HepG2 (cell line): ENCODE measurements around the gene CAPZB. TPM values are rescaled to one million over a fixed set of nuclear protein-coding genes. Genes with fewer than 3 reads are reported as not detected.

Experiments
- CREB1 ChIP-seq, 2 experiments: fragments of 450-650 bp in 1 of 2; IDR thresholded peaks; 2 replicates each; pipeline ENCODE4 v1.6.1; 2016 to 2017; ENCODE audit warnings: control low read depth in 1 of 2, mild to moderate bottlenecking in 1 of 2, missing compliant biosample characterization in 1 of 2, missing genetic modification characterization in 1 of 2
- MYC ChIP-seq: sonication (generic); formaldehyde crosslinking; IDR thresholded peaks from 2 replicates; pipeline ENCODE4 v1.9.0; 2021; ENCODE audit warnings: missing genetic modification reagents, borderline replicate concordance
- NPAS2 ChIP-seq: sonication (generic); formaldehyde crosslinking; IDR thresholded peaks from 2 replicates; pipeline ENCODE4 v1.8.0; 2022; ENCODE audit warnings: mild to moderate bottlenecking, missing genetic modification reagents, borderline replicate concordance
- SALL1 ChIP-seq: sonication (generic); formaldehyde crosslinking; IDR thresholded peaks from 2 replicates; pipeline ENCODE4 v1.8.0; 2022; ENCODE audit warnings: mild to moderate bottlenecking, missing genetic modification reagents
- TBX3 ChIP-seq: fragments of 450-650 bp; IDR thresholded peaks from 2 replicates; pipeline ENCODE4 v1.6.1; 2017; ENCODE audit warnings: antibody characterized with exemption, mild to moderate bottlenecking, inconsistent platforms, borderline replicate concordance
- ZBTB7B ChIP-seq: sonication (generic); formaldehyde crosslinking; IDR thresholded peaks from 2 replicates; pipeline ENCODE4 v1.4.0; 2020; ENCODE audit warnings: missing genetic modification reagents
- ZKSCAN8 ChIP-seq: IDR thresholded peaks from 2 replicates; pipeline ENCODE4 v1.6.1; 2016; ENCODE audit warnings: borderline replicate concordance, missing genetic modification reagents, missing compliant biosample characterization
- ZMYM4 ChIP-seq: sonication (generic); formaldehyde crosslinking; IDR thresholded peaks from 2 replicates; pipeline ENCODE4 v1.8.1; 2023; ENCODE audit warnings: mild to moderate bottlenecking, missing genetic modification reagents
- polyA plus RNA-seq, 8 experiments: library from polyadenylated mRNA; depleted of rRNA in 3 of 8; stranded (reverse) in 7 of 8; unstranded in 1 of 8; fragments of >200 nt; fragmentation: Illumina TruSeq in 4 of 8; extraction: Trizol in 4 of 8; gene quantifications; 2 replicates each; pipeline versions ENCODE4 v1.2.1 to v1.2.3, GENCODE V29; 2011 to 2016; ENCODE audit warnings: low read depth in 4 of 8, missing spikeins in 1 of 8, mixed read lengths in 1 of 8; ENCODE audit not compliant: insufficient read depth in 1 of 8
- total RNA-seq, 5 experiments: library from RNA; depleted of rRNA; stranded (reverse); fragments of >200 nt; fragmentation: Illumina TruSeq; extraction: Trizol; gene quantifications; 2 replicates each; pipeline ENCODE4 v1.2.3, GENCODE V29; 2016; ENCODE audit warnings: low read depth in 1 of 5
- TF ChIP-seq, protein P1 (sequence below): IDR thresholded peaks from 2 replicates; pipeline ENCODE4 v1.6.1; 2012; ENCODE audit warnings: low read length, improper control_type of control experiment
- TF ChIP-seq, protein P2 (sequence below): sonication (generic); formaldehyde crosslinking; IDR thresholded peaks from 2 replicates; pipeline ENCODE4 v1.5.1; 2020; ENCODE audit warnings: mild to moderate bottlenecking, missing genetic modification reagents, moderate library complexity
- TF ChIP-seq, protein P3 (sequence below): sonication (generic); IDR thresholded peaks from 2 replicates; pipeline ENCODE4 v1.6.1; 2016; ENCODE audit warnings: low read depth, borderline replicate concordance
- TF ChIP-seq, protein P4 (sequence below): sonication (generic); formaldehyde crosslinking; IDR thresholded peaks from 2 replicates; pipeline ENCODE4 v1.4.0; 2020; ENCODE audit warnings: mild to moderate bottlenecking, missing genetic modification reagents, borderline replicate concordance

CAPZB gene
- total and polyA plus RNA-seq, 2 of the 13 experiments (the other 11 are each of a cell fraction or from before 2014, with no cell fraction given) = 58.9 to 76.9 TPM

DNA sequence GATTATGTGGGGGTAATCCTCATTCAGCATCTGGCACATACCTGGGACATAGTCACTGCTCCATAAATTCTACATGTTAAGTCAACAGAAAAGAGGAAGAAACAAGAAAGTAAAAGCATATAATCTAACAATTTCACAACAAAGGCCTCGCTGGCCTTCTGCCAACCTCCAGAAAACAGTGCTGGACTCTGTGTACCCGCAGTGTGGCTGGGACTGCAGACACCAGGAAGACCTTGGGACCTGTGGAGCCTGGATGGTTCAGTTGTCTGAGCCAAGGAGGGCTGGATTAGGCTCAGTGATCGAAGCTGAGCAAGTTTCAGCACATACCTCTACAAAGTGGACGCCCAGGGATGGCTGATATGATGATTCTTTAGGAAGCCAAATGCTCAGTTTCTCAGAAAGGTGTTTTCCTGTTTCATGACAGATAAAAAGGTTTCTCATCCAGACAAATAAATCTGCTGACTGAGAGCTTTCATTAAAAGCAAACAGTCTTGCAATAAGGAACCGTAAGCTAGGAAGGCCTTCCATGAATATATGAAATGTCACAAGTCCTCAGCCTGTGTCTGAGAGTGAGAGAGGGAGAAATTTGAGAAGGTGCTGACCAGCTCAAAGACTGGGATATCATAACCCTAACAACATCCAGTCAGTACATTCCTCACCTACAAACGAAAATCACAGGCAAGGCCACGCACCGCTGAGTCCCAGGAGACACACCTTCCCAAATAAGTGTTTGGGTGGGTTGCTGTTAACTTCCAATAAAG is 48.4 kb downstream of the CAPZB start (continued):
- TF ChIP-seq CREB1 (IDR thresholded peaks at IDR 0.05) (no peak), CREB1 (CRISPR knock-in tag; IDR thresholded peaks at IDR 0.05) (peak; percentile 59; the same call in 1 of the 2 replicates), ZBTB7B (peak; percentile 66; the same call in 1 of the 2 replicates), NPAS2 (no peak), SALL1 (CRISPR knock-in tag) (peak; percentile 99), ZKSCAN8 (peak; percentile 81; the same call in 1 of the 2 replicates), ZMYM4 (peak; percentile 77), TBX3 (peak; percentile 15; the same call in 1 of the 2 replicates), MYC (CRISPR knock-in tag) (peak; percentile 29; the same call in 1 of the 2 replicates)
- TF ChIP-seq, protein P1, sequence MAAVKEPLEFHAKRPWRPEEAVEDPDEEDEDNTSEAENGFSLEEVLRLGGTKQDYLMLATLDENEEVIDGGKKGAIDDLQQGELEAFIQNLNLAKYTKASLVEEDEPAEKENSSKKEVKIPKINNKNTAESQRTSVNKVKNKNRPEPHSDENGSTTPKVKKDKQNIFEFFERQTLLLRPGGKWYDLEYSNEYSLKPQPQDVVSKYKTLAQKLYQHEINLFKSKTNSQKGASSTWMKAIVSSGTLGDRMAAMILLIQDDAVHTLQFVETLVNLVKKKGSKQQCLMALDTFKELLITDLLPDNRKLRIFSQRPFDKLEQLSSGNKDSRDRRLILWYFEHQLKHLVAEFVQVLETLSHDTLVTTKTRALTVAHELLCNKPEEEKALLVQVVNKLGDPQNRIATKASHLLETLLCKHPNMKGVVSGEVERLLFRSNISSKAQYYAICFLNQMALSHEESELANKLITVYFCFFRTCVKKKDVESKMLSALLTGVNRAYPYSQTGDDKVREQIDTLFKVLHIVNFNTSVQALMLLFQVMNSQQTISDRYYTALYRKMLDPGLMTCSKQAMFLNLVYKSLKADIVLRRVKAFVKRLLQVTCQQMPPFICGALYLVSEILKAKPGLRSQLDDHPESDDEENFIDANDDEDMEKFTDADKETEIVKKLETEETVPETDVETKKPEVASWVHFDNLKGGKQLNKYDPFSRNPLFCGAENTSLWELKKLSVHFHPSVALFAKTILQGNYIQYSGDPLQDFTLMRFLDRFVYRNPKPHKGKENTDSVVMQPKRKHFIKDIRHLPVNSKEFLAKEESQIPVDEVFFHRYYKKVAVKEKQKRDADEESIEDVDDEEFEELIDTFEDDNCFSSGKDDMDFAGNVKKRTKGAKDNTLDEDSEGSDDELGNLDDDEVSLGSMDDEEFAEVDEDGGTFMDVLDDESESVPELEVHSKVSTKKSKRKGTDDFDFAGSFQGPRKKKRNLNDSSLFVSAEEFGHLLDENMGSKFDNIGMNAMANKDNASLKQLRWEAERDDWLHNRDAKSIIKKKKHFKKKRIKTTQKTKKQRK = no peak
- TF ChIP-seq, protein P2, sequence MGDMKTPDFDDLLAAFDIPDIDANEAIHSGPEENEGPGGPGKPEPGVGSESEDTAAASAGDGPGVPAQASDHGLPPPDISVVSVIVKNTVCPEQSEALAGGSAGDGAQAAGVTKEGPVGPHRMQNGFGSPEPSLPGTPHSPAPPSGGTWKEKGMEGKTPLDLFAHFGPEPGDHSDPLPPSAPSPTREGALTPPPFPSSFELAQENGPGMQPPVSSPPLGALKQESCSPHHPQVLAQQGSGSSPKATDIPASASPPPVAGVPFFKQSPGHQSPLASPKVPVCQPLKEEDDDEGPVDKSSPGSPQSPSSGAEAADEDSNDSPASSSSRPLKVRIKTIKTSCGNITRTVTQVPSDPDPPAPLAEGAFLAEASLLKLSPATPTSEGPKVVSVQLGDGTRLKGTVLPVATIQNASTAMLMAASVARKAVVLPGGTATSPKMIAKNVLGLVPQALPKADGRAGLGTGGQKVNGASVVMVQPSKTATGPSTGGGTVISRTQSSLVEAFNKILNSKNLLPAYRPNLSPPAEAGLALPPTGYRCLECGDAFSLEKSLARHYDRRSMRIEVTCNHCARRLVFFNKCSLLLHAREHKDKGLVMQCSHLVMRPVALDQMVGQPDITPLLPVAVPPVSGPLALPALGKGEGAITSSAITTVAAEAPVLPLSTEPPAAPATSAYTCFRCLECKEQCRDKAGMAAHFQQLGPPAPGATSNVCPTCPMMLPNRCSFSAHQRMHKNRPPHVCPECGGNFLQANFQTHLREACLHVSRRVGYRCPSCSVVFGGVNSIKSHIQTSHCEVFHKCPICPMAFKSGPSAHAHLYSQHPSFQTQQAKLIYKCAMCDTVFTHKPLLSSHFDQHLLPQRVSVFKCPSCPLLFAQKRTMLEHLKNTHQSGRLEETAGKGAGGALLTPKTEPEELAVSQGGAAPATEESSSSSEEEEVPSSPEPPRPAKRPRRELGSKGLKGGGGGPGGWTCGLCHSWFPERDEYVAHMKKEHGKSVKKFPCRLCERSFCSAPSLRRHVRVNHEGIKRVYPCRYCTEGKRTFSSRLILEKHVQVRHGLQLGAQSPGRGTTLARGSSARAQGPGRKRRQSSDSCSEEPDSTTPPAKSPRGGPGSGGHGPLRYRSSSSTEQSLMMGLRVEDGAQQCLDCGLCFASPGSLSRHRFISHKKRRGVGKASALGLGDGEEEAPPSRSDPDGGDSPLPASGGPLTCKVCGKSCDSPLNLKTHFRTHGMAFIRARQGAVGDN (CRISPR knock-in tag) = peak; percentile 57
- TF ChIP-seq, protein P3, sequence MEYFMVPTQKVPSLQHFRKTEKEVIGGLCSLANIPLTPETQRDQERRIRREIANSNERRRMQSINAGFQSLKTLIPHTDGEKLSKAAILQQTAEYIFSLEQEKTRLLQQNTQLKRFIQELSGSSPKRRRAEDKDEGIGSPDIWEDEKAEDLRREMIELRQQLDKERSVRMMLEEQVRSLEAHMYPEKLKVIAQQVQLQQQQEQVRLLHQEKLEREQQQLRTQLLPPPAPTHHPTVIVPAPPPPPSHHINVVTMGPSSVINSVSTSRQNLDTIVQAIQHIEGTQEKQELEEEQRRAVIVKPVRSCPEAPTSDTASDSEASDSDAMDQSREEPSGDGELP = peak; percentile 44; the same call in 1 of the 2 replicates
- TF ChIP-seq, protein P4, sequence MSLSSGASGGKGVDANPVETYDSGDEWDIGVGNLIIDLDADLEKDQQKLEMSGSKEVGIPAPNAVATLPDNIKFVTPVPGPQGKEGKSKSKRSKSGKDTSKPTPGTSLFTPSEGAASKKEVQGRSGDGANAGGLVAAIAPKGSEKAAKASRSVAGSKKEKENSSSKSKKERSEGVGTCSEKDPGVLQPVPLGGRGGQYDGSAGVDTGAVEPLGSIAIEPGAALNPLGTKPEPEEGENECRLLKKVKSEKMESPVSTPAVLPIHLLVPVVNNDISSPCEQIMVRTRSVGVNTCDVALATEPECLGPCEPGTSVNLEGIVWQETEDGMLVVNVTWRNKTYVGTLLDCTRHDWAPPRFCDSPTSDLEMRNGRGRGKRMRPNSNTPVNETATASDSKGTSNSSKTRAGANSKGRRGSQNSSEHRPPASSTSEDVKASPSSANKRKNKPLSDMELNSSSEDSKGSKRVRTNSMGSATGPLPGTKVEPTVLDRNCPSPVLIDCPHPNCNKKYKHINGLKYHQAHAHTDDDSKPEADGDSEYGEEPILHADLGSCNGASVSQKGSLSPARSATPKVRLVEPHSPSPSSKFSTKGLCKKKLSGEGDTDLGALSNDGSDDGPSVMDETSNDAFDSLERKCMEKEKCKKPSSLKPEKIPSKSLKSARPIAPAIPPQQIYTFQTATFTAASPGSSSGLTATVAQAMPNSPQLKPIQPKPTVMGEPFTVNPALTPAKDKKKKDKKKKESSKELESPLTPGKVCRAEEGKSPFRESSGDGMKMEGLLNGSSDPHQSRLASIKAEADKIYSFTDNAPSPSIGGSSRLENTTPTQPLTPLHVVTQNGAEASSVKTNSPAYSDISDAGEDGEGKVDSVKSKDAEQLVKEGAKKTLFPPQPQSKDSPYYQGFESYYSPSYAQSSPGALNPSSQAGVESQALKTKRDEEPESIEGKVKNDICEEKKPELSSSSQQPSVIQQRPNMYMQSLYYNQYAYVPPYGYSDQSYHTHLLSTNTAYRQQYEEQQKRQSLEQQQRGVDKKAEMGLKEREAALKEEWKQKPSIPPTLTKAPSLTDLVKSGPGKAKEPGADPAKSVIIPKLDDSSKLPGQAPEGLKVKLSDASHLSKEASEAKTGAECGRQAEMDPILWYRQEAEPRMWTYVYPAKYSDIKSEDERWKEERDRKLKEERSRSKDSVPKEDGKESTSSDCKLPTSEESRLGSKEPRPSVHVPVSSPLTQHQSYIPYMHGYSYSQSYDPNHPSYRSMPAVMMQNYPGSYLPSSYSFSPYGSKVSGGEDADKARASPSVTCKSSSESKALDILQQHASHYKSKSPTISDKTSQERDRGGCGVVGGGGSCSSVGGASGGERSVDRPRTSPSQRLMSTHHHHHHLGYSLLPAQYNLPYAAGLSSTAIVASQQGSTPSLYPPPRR = peak; percentile 68; the same call in 1 of the 2 replicates
